ENCODE measurements around the gene LRRFIP1. TPM values are rescaled to one million over a fixed set of nuclear protein-coding genes. Genes with fewer than 3 reads are reported as not detected.

Gene LRRFIP1
- polyA plus RNA-seq, 1 donor from 2014 or later = 123 TPM

DNA sequence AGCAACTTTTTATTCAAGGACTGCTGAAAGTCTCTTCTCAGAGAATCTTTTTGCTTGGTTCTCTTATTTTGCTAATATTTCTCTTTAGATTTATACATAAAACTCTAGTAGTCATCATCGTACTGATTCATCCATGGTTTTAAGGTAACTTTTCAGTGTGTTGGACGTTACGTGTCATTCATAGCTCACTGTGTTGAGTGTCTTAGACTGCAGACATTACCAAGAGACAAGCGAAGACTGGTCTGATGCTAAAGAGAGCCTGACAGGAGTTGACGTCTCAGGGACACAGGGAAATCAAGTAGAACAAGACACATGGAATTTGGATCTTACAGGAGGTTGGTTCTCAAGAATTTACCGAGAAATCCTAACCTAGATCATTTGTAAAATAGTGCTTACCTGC is 196.7 kb downstream of the LRRFIP1 start:
- H3K9me3 Mint-ChIP-seq = no peaks in the 10 kb centered on the region
- peaks cover 0 to 7% (median 5%) of the 10 kb centered on the region in 3 donors for H3K4me1 Mint-ChIP-seq
- no peak overlapping the region for H3K4me3 Mint-ChIP-seq
- no peaks in the 10 kb centered on the region for H3K36me3 Mint-ChIP-seq
- H3K27ac Mint-ChIP-seq = no peak overlapping the region
- no peaks in the 10 kb centered on the region for H3K27me3 Mint-ChIP-seq

DNA sequence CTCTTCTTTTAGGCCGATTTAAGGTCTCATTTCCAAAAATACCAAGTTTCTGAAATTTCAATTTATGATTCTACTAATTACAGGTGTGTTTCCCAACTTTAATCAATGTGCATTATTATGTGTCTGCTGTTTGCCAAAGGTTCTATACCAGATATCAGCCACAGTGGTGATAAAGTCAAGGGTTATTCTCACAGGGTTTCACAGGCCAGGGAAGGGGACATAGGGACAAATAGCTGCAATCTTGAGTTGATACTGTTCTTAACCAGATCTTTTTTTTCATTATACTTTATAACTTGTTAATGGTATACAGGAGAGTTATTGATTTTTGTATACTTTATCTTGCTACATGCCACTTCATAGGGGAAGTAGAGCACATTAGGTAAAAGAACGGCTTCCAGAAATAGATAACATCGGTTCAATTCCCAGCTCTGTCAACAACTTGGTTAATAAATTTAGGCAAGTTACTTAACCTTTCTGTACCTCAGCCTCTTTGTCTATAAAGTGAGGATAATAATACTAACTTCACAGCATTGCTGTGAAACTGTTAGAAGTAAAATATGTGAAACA is 200.1 kb downstream of the LRRFIP1 start:
- H3K27me3 Mint-ChIP-seq = no peaks in the 10 kb centered on the region
- H3K27ac Mint-ChIP-seq = no peak overlapping the region

More for the DNA sequence above, 200.1 kb downstream of the LRRFIP1 start:
- Mint-ChIP-seq H3K4me1 (no peaks in the 10 kb centered on the region), H3K9me3 (no peaks in the 10 kb centered on the region), H3K36me3 (peaks cover 4% of the 10 kb centered on the region), H3K4me3 (no peak overlapping the region)

Other genes with a start within 250 kb of the LRRFIP1 start
- not detected for gene COL6A3, start 213.4 kb upstream of the LRRFIP1 start, polyA plus RNA-seq
- gene MLPH, start 140.3 kb upstream of the LRRFIP1 start, polyA plus RNA-seq = not detected
- not detected for gene PRLH, start 61.0 kb upstream of the LRRFIP1 start, polyA plus RNA-seq
- gene RAB17, start 36.9 kb upstream of the LRRFIP1 start, polyA plus RNA-seq = not detected
- gene RBM44, start 171.2 kb downstream of the LRRFIP1 start, polyA plus RNA-seq = 0.11 TPM
- gene RAMP1, start 232.0 kb downstream of the LRRFIP1 start, polyA plus RNA-seq = not detected

Measured in IgD-negative memory B cell (primary cell).